Measurements from ENCODE around the gene YIF1A. TPM values are rescaled to one million over a fixed set of nuclear protein-coding genes. Genes with fewer than 3 reads are reported as not detected.

Gene YIF1A
- total and polyA plus RNA-seq, 4 donors = 93.0 to 136 (median 117) TPM

- no peak for TF ChIP-seq GABPA (IDR thresholded peaks at IDR 0.05 in 1 of 2, conservative IDR thresholded peaks at IDR 0.05 in 1 of 2)
Measured at GRCh38 chr11:66275984-66276612, 12.8 kb downstream of the YIF1A start (continued).

GRCh38 chr11:66275396-66275795 is 13.5 kb downstream of the YIF1A start:
- WGBS = 94% methylated on average over 8 of the region's 8 CpGs
- Histone ChIP-seq H3K4me1 (ENCODE audit: control insufficient read depth in 4 of 4, insufficient read depth in 4 of 4, low read length in 3 of 4) (peaks cover 2 to 9% (median 5%) of the 10 kb centered on the region in 4 donors), H3K27ac (ENCODE audit: low read depth in 1 of 2, low read length in 2 of 2) (no peak overlapping the region), H3K36me3 (ENCODE audit: control insufficient read depth in 4 of 4, insufficient read depth in 3 of 4, low read depth in 1 of 4, low read length in 3 of 4) (peaks cover 11 to 49% (median 32%) of the 10 kb centered on the region in 4 donors), H3K4me3 (ENCODE audit: low read depth in 1 of 3, low read length in 3 of 3) (no peak overlapping the region), H3K9ac (ENCODE audit: low read depth in 1 of 2, low read length in 2 of 2) (no peak overlapping the region), H3K27me3 (ENCODE audit: control insufficient read depth in 4 of 4, insufficient read depth in 4 of 4, low read length in 3 of 4) (no peaks in the 10 kb centered on the region), H3K9me3 (ENCODE audit: control insufficient read depth in 4 of 4, low read length in 3 of 4) (no peaks in the 10 kb centered on the region)
- no peak for DNase-seq (ENCODE audit: low spot score)
- TF ChIP-seq YY1 (IDR thresholded peaks at IDR 0.05) = no peak
- no peak for TF ChIP-seq ATF3 (IDR thresholded peaks at IDR 0.05)
- no peak for TF ChIP-seq JUND (IDR thresholded peaks at IDR 0.05)
- TF ChIP-seq ZBTB33 (IDR thresholded peaks at IDR 0.05) = no peak
- no peak for TF ChIP-seq FOXA2 (IDR thresholded peaks at IDR 0.05)
- TF ChIP-seq CTCF (IDR thresholded peaks at IDR 0.05; ENCODE audit: low read depth, low read length, missing input control) = no peak
- no peak for TF ChIP-seq HNF4G (IDR thresholded peaks at IDR 0.05)
- no peak for TF ChIP-seq NR2F2 (IDR thresholded peaks at IDR 0.05)
- TF ChIP-seq SP1 (IDR thresholded peaks at IDR 0.05) = no peak
- TF ChIP-seq RXRA (IDR thresholded peaks at IDR 0.05) = no peak
- TF ChIP-seq TAF1 (conservative IDR thresholded peaks at IDR 0.05) = no peak
- no peak for TF ChIP-seq MAX (IDR thresholded peaks at IDR 0.05)
- TF ChIP-seq RAD21 (IDR thresholded peaks at IDR 0.05) = no peak
- TF ChIP-seq FOXA1 (IDR thresholded peaks at IDR 0.05) = no peak
- TF ChIP-seq HNF4A (conservative IDR thresholded peaks at IDR 0.05) = no peak
- no peak for TF ChIP-seq GABPA (IDR thresholded peaks at IDR 0.05 in 1 of 2, conservative IDR thresholded peaks at IDR 0.05 in 1 of 2)

- no peak for TF ChIP-seq JUND (IDR thresholded peaks at IDR 0.05)
- TF ChIP-seq ZBTB33 (IDR thresholded peaks at IDR 0.05) = no peak
- no peak for TF ChIP-seq HNF4G (IDR thresholded peaks at IDR 0.05)
- no peak for TF ChIP-seq FOXA1 (IDR thresholded peaks at IDR 0.05)
- no peak for TF ChIP-seq SP1 (IDR thresholded peaks at IDR 0.05)
- TF ChIP-seq EGR1 (IDR thresholded peaks at IDR 0.05; ENCODE audit: low read depth in 2 of 2) = no peak
- TF ChIP-seq MAX (IDR thresholded peaks at IDR 0.05) = no peak
- DNase-seq (ENCODE audit: low spot score) = no peak
- Histone ChIP-seq H3K27me3 (ENCODE audit: control insufficient read depth in 4 of 4, insufficient read depth in 4 of 4, low read length in 3 of 4) (no peaks in the 10 kb centered on the region), H3K9me3 (ENCODE audit: control insufficient read depth in 4 of 4, low read length in 3 of 4) (no peaks in the 10 kb centered on the region), H3K36me3 (ENCODE audit: control insufficient read depth in 4 of 4, insufficient read depth in 3 of 4, low read depth in 1 of 4, low read length in 3 of 4) (peaks cover 11 to 49% (median 32%) of the 10 kb centered on the region in 4 donors), H3K9ac (ENCODE audit: low read depth in 1 of 2, low read length in 2 of 2) (no peak overlapping the region), H3K4me3 (ENCODE audit: low read depth in 1 of 3, low read length in 3 of 3) (no peak overlapping the region), H3K27ac (ENCODE audit: low read depth in 1 of 2, low read length in 2 of 2) (no peak overlapping the region), H3K4me1 (ENCODE audit: control insufficient read depth in 4 of 4, insufficient read depth in 4 of 4, low read length in 3 of 4) (peaks cover 8 to 20% (median 13%) of the 10 kb centered on the region in 4 donors)
- WGBS = 89% methylated on average over 1 of the region's 1 CpG
Measured at GRCh38 chr11:66274219-66274618, 14.7 kb downstream of the YIF1A start.
